ENCODE results near the gene PLAC9. TPM values are rescaled to one million over a fixed set of nuclear protein-coding genes. Genes with fewer than 3 reads are reported as not detected.

Gene PLAC9
- total and polyA plus RNA-seq, 5 donors from 2014 or later, result 0.33 to 1.1 TPM; not detected in 3

DNA sequence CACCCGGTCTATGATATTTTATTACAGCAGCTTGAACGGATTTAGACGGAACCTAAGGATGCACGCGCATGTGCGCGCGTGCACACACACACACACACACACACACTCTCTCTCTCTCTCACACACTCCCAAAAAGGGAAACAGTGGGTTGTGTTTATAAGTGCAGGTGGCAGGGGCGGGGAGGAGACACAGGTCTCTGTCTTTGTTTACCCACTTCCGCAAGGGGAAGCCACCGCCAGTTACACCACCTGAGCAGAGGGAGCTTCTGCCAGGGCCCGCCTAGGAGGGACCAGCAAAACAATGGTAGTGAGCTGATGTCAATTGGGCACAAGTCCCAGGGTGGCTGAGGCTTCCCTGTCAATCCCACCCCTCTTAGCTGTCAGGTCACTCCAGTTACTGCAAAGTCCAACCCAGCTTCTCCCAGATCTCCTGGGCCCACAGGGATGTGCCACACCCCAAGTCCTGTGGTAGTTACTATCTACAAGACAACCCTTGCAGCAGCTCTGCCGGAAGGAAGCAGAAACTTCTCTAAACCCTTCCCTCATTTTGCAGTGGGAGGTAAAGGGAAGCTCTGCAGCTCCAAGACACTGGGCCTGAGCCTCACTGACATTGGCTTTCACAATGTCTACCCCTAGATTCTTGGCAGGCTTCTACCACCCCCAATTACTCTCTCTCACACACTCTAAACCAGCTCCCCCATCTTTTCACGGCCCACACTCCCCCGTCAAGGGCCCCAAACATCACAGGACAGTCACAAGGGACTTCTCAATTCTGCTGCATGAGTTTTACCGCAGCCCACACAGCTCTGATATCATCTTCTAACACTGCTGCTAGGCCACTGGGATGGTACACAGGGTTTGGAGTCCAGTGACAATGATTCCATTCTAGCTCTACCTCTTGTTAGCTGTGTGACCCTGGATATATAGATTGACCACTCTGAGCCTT lies 55.2 kb downstream of the PLAC9 start:
- Mint-ChIP-seq H3K4me3 (peak overlapping the region; percentile 79 to 88 (median 86)), H3K36me3 (peaks cover 13% of the 10 kb centered on the region), H3K27ac (peak overlapping the region; percentile 91 to 100 (median 96)), H3K27me3 (no peaks in the 10 kb centered on the region), H3K9me3 (no peaks in the 10 kb centered on the region), H3K4me1 (peaks cover 23 to 90% (median 74%) of the 10 kb centered on the region in 4 donors)
- peak; percentile 73 to 98 (median 92) for DNase-seq
- Histone ChIP-seq H3K36me3 (ENCODE audit: control insufficient read depth, insufficient read depth, low read length) (peaks cover 18% of the 10 kb centered on the region), H3K9me3 (ENCODE audit: control insufficient read depth in 2 of 2, low read length in 2 of 2) (peaks cover 0 to 2% of the 10 kb centered on the region in 2 experiments), H3K27me3 (ENCODE audit: control insufficient read depth, insufficient read depth, low read length) (no peaks in the 10 kb centered on the region), H3K4me3 (ENCODE audit: low read depth, low read length) (peak overlapping the region; percentile 72), H3K27ac (ENCODE audit: insufficient read depth, low read length, poor library complexity, severe bottlenecking) (peak overlapping the region; percentile 88), H3K4me1 (ENCODE audit: control insufficient read depth, insufficient read depth, low read length, poor library complexity, severe bottlenecking) (peaks cover 95% of the 10 kb centered on the region)
- ATAC-seq (ENCODE audit: low read depth in 2 of 2), result peak; percentile 96 to 98

DNA sequence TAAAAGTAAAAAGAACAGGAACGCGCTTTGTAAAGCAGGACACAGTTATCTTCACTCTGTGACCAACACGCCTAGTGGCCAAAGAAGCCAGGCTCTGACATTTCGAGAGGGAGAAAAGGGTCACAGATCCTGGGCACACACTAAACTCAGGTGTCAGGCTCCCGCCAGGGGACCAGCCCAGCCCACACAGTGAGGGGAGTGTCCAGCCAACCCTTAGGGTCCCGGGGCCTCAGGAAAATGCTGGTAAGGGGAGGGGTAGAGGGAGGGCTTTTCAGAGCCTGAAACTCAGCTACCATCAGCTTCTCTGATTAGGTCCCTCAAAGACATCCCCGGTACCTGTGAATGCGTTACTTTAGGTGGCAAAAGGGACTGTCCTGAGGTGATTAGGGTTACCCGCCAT lies 56.2 kb downstream of the PLAC9 start:
- no peak for ATAC-seq (ENCODE audit: low read depth in 2 of 2)
- Mint-ChIP-seq H3K36me3 (peaks cover 16% of the 10 kb centered on the region), H3K4me1 (peaks cover 25 to 88% (median 75%) of the 10 kb centered on the region in 4 donors), H3K4me3 (peak overlapping the region in 3 of 4 donors; percentile 59 to 87 (median 72)), H3K27me3 (no peaks in the 10 kb centered on the region), H3K27ac (peak overlapping the region; percentile 91 to 100 (median 92)), H3K9me3 (peaks cover 0 to 2% (median 0%) of the 10 kb centered on the region in 7 donors)
- H3K4me3 ChIP-seq (ENCODE audit: low read depth, low read length), result peak overlapping the region; percentile 72
- peaks cover 13% of the 10 kb centered on the region for H3K36me3 ChIP-seq (ENCODE audit: control insufficient read depth, insufficient read depth, low read length)
- H3K9me3 ChIP-seq (ENCODE audit: control insufficient read depth in 2 of 2, low read length in 2 of 2), result peaks cover 0 to 2% of the 10 kb centered on the region in 2 experiments
- DNase-seq, result no peak
- no peaks in the 10 kb centered on the region for H3K27me3 ChIP-seq (ENCODE audit: control insufficient read depth, insufficient read depth, low read length)
- H3K27ac ChIP-seq (ENCODE audit: insufficient read depth, low read length, poor library complexity, severe bottlenecking), result peak overlapping the region; percentile 88
- peaks cover 92% of the 10 kb centered on the region for H3K4me1 ChIP-seq (ENCODE audit: control insufficient read depth, insufficient read depth, low read length, poor library complexity, severe bottlenecking)

DNA sequence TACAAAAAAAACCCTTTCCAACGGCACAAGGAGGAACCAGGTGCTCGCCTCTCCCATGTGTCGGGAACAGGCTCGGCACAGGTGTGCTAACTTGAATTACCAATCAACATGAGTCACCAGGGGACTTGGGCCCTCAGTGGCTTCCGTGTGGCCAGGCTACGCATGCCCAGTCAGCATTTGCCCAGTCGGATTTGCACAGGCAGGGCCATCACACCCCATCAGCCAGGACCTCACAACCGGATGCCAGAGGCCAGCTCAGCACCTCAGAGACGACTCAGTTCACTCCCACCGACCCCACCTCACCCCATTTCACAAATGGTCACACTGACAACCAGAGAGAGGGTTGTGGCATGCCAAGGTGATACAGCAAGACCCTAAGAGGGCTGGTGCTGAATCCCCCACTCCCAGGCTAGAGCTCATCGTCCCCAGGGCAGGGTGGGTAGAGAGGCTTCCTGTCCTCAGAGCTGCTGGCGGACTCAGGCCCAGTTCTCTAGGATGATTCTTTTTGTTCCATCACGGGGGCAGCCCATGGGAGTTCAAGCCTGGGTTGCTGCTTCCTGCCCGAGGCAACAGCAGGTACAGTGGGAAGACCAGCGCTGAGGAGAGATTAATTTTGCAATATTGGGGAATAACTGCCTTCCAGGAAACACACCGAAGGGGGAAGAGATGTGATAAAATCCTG lies 59.2 kb downstream of the PLAC9 start:
- H3K27ac ChIP-seq (ENCODE audit: insufficient read depth, low read length, poor library complexity, severe bottlenecking), result peak overlapping the region; percentile 53
- Mint-ChIP-seq H3K4me3 (peak overlapping the region; percentile 37 to 90 (median 53)), H3K9me3 (peaks cover 0 to 2% (median 0%) of the 10 kb centered on the region in 7 donors)

DNA sequence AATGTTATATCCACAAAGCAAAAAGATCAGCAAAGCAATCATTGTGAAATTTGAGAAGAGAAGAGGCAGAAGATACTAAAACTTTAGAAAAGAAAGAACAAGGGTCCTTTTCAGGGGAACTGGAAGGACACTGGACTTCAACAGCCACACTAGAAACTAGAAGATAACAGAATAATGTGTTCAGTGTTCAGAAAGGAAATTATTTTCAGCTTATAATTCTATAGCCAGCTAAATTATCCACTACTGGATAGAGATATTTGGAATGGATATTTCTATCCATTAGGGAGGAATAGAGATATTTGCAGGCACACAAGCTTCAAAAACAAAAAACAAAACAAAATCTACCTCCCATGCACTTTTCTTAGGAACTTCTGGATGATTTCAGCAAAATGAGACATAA lies 60.0 kb downstream of the PLAC9 start:
- Histone ChIP-seq H3K27ac (ENCODE audit: insufficient read depth, low read length, poor library complexity, severe bottlenecking) (peak overlapping the region; percentile 53), H3K4me3 (ENCODE audit: low read depth, low read length) (peak overlapping the region; percentile 23), H3K27me3 (ENCODE audit: control insufficient read depth, insufficient read depth, low read length) (no peaks in the 10 kb centered on the region), H3K9me3 (ENCODE audit: control insufficient read depth in 2 of 2, low read length in 2 of 2) (peaks cover 0 to 2% of the 10 kb centered on the region in 2 experiments), H3K36me3 (ENCODE audit: control insufficient read depth, insufficient read depth, low read length) (peaks cover 15% of the 10 kb centered on the region), H3K4me1 (ENCODE audit: control insufficient read depth, insufficient read depth, low read length, poor library complexity, severe bottlenecking) (peaks cover 92% of the 10 kb centered on the region)
- peak overlapping the region in 3 of 4 donors; percentile 4 to 90 (median 72) for H3K4me3 Mint-ChIP-seq
- ATAC-seq (ENCODE audit: low read depth in 2 of 2) (no peak), DNase-seq (no peak)
- H3K27ac Mint-ChIP-seq, result peak overlapping the region in 1 of 3 donors; percentile 83
- H3K9me3 Mint-ChIP-seq, result peaks cover 0 to 2% (median 0%) of the 10 kb centered on the region in 7 donors
- H3K36me3 Mint-ChIP-seq, result peaks cover 16% of the 10 kb centered on the region
- H3K4me1 Mint-ChIP-seq, result peaks cover 16 to 90% (median 72%) of the 10 kb centered on the region in 4 donors
- no peaks in the 10 kb centered on the region for H3K27me3 Mint-ChIP-seq

More for the DNA sequence above, 59.2 kb downstream of the PLAC9 start:
- ATAC-seq (ENCODE audit: low read depth in 2 of 2) (no peak), DNase-seq (no peak)
- H3K4me3 ChIP-seq (ENCODE audit: low read depth, low read length), result peak overlapping the region; percentile 23
- peaks cover 16% of the 10 kb centered on the region for H3K36me3 Mint-ChIP-seq
- peaks cover 15% of the 10 kb centered on the region for H3K36me3 ChIP-seq (ENCODE audit: control insufficient read depth, insufficient read depth, low read length)
- H3K27me3 Mint-ChIP-seq, result no peaks in the 10 kb centered on the region
- H3K9me3 ChIP-seq (ENCODE audit: control insufficient read depth in 2 of 2, low read length in 2 of 2), result peaks cover 0 to 2% of the 10 kb centered on the region in 2 experiments
- H3K4me1 ChIP-seq (ENCODE audit: control insufficient read depth, insufficient read depth, low read length, poor library complexity, severe bottlenecking), result peaks cover 92% of the 10 kb centered on the region
- peak overlapping the region; percentile 83 to 96 (median 84) for H3K27ac Mint-ChIP-seq
- peaks cover 21 to 88% (median 71%) of the 10 kb centered on the region in 4 donors for H3K4me1 Mint-ChIP-seq
- no peaks in the 10 kb centered on the region for H3K27me3 ChIP-seq (ENCODE audit: control insufficient read depth, insufficient read depth, low read length)

DNA sequence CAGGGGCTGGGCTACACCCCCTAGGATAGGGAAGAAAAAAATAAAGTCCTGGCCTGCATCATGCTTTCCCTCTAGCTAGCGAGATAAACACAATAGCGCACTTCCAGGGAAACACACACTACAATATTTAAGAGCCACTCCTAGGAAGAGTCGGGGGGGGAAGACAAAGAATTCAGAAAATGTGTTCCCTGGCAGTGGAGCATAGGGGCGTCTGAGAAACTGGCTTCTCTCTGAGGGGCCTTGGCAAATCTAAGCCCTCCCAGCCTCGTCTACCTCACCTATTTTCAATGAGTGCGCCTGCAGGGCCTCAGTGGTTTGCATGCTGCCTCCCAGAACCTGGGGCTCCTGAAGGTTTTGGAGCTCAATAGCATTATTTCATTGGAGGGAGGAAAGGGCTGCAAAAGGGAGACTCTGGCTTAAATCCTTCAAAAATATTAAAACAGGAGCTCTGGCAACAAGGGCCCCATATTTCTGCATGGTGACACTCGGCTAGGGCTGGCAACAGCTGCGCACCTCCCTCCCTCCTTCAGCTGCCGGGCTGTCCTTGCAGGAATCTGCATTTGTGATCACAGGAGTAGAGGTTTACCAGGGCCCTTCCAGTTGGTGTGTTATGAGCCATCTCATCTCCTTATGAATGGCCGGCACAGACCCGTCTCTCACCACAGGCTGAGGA lies 62.0 kb downstream of the PLAC9 start:
- H3K4me1 ChIP-seq (ENCODE audit: control insufficient read depth, insufficient read depth, low read length, poor library complexity, severe bottlenecking), result peaks cover 92% of the 10 kb centered on the region
- peaks cover 0 to 2% of the 10 kb centered on the region in 2 experiments for H3K9me3 ChIP-seq (ENCODE audit: control insufficient read depth in 2 of 2, low read length in 2 of 2)
- peaks cover 0 to 2% (median 0%) of the 10 kb centered on the region in 7 donors for H3K9me3 Mint-ChIP-seq
- H3K27ac Mint-ChIP-seq, result peak overlapping the region in 2 of 3 donors; percentile 60 to 82
- peaks cover 15% of the 10 kb centered on the region for H3K36me3 ChIP-seq (ENCODE audit: control insufficient read depth, insufficient read depth, low read length)
- ATAC-seq (ENCODE audit: low read depth in 2 of 2), result no peak
- H3K27me3 ChIP-seq (ENCODE audit: control insufficient read depth, insufficient read depth, low read length), result no peaks in the 10 kb centered on the region
- H3K4me3 ChIP-seq (ENCODE audit: low read depth, low read length), result no peak overlapping the region
- no peak for DNase-seq
- H3K27ac ChIP-seq (ENCODE audit: insufficient read depth, low read length, poor library complexity, severe bottlenecking), result peak overlapping the region; percentile 8
- H3K4me1 Mint-ChIP-seq, result peaks cover 20 to 85% (median 70%) of the 10 kb centered on the region in 4 donors
- peaks cover 16% of the 10 kb centered on the region for H3K36me3 Mint-ChIP-seq
- H3K27me3 Mint-ChIP-seq, result no peaks in the 10 kb centered on the region
- peak overlapping the region in 3 of 4 donors; percentile 38 to 55 (median 54) for H3K4me3 Mint-ChIP-seq

Other genes with a start within 250 kb of the PLAC9 start
- gene SFTPD, start 183.6 kb upstream of the PLAC9 start, total RNA-seq, result not detected
- gene SFTPD, start 183.6 kb upstream of the PLAC9 start, polyA plus RNA-seq, result not detected
- gene TMEM254, start 54.1 kb upstream of the PLAC9 start, total RNA-seq, result 10.7 TPM
- 10 to 100 TPM; 35.5 to 43.8 (median 37.9) TPM for gene TMEM254, start 54.1 kb upstream of the PLAC9 start, polyA plus RNA-seq
- 252 TPM for gene ANXA11, start 72.8 kb downstream of the PLAC9 start, total RNA-seq
- 100 to 1,000 TPM; 253 to 316 (median 283) TPM for gene ANXA11, start 72.8 kb downstream of the PLAC9 start, polyA plus RNA-seq
- not detected for gene MAT1A, start 156.9 kb downstream of the PLAC9 start, total RNA-seq
- gene MAT1A, start 156.9 kb downstream of the PLAC9 start, polyA plus RNA-seq, result not detected
- not detected for gene DYDC1, start 224.0 kb downstream of the PLAC9 start, total RNA-seq
- gene DYDC1, start 224.0 kb downstream of the PLAC9 start, polyA plus RNA-seq, result not detected
- not detected for gene DYDC2, start 224.1 kb downstream of the PLAC9 start, total RNA-seq
- not detected for gene DYDC2, start 224.1 kb downstream of the PLAC9 start, polyA plus RNA-seq

Data from CD4-positive, CD25-positive, alpha-beta regulatory T cell (primary cell).